Upper lobe of left lung (tissue), 4 donors: ENCODE results near the gene NCOR1.

ENCODE experiments used
- CTCF ChIP-seq, 6 experiments: fragments of 450-650 bp in 4 of 6; fragments of 200-600 bp in 2 of 6; sonication (generic) in 2 of 6; IDR thresholded peaks; one replicate each; pipeline ENCODE4 v1.5.1; 2016 to 2019; ENCODE audit warnings: antibody characterized with exemption in 6 of 6
- POLR2A ChIP-seq, 4 donors: fragments of 450-650 bp; IDR thresholded peaks; one replicate each; pipeline ENCODE4 v1.5.1; 2016 to 2017; ENCODE audit warnings: antibody characterized with exemption in 4 of 4, mild to moderate bottlenecking in 2 of 4

GRCh38 chr17:16259926-16260325 lies 44.6 kb upstream of the NCOR1 start:
- TF ChIP-seq CTCF (IDR thresholded peaks at IDR 0.05), result no peak
- TF ChIP-seq POLR2A (IDR thresholded peaks at IDR 0.05), result no peak
